Measurements from ENCODE around the gene FAM83C. TPM values are rescaled to one million over a fixed set of nuclear protein-coding genes. Genes with fewer than 3 reads are reported as not detected.
A peak's percentile ranks its signal among the peaks of the same experiment; 100 is the strongest.

The FAM83C gene
- polyA plus RNA-seq, 6 donors from 2014 or later: not detected

- DNase-seq: no peak
- Mint-ChIP-seq H3K4me3 (no peak overlapping the region), H3K36me3 (peaks cover 4 to 8% of the 10 kb centered on the region in 2 donors), H3K9me3 (no peaks in the 10 kb centered on the region), H3K27me3 (no peaks in the 10 kb centered on the region), H3K27ac (peak overlapping the region in 4 of 6 donors; percentile 69 to 98 (median 84)), H3K4me1 (peaks cover 0 to 7% (median 0%) of the 10 kb centered on the region in 3 donors)
- ATAC-seq (ENCODE audit: low read depth in 2 of 2): no peak
Observed at GRCh38 chr20:35314816-35315631, 22.8 kb upstream of the FAM83C start.

GRCh38 chr20:35312318-35312717 lies 20.1 kb upstream of the FAM83C start:
- no peak overlapping the region for H3K27ac Mint-ChIP-seq
- no peak overlapping the region for H3K4me3 Mint-ChIP-seq
- H3K4me1 Mint-ChIP-seq: peaks cover 0 to 4% (median 0%) of the 10 kb centered on the region in 3 donors
- no peak for ATAC-seq (ENCODE audit: low read depth in 2 of 2)
- H3K27me3 Mint-ChIP-seq: no peaks in the 10 kb centered on the region
- H3K9me3 Mint-ChIP-seq: no peaks in the 10 kb centered on the region
- DNase-seq: no peak
- H3K36me3 Mint-ChIP-seq: peaks cover 4 to 8% of the 10 kb centered on the region in 2 donors

GRCh38 chr20:35311822-35312221 lies 19.6 kb upstream of the FAM83C start:
- H3K4me3 Mint-ChIP-seq: no peak overlapping the region
- H3K4me1 Mint-ChIP-seq: peaks cover 0 to 4% (median 0%) of the 10 kb centered on the region in 3 donors
- ATAC-seq (ENCODE audit: low read depth in 2 of 2): no peak
- no peak for DNase-seq
- no peaks in the 10 kb centered on the region for H3K27me3 Mint-ChIP-seq
- no peak overlapping the region for H3K27ac Mint-ChIP-seq
- H3K36me3 Mint-ChIP-seq: peaks cover 4 to 8% of the 10 kb centered on the region in 2 donors
- H3K9me3 Mint-ChIP-seq: no peaks in the 10 kb centered on the region

- no peak overlapping the region for H3K4me3 Mint-ChIP-seq
- ATAC-seq (ENCODE audit: low read depth in 2 of 2) (no peak), DNase-seq (no peak)
- H3K27me3 Mint-ChIP-seq: no peaks in the 10 kb centered on the region
- no peaks in the 10 kb centered on the region for H3K9me3 Mint-ChIP-seq
- no peak overlapping the region for H3K27ac Mint-ChIP-seq
- peaks cover 4 to 8% of the 10 kb centered on the region in 2 donors for H3K36me3 Mint-ChIP-seq
- H3K4me1 Mint-ChIP-seq: peaks cover 0 to 4% (median 0%) of the 10 kb centered on the region in 3 donors
Observed at GRCh38 chr20:35311409-35311808, 19.2 kb upstream of the FAM83C start.

GRCh38 chr20:35307666-35308653 lies 15.7 kb upstream of the FAM83C start:
- no peak overlapping the region for H3K27ac Mint-ChIP-seq
- no peak for ATAC-seq (ENCODE audit: low read depth in 2 of 2)

GRCh38 chr20:35306931-35307517 lies 14.8 kb upstream of the FAM83C start:
- Mint-ChIP-seq H3K36me3 (no peaks in the 10 kb centered on the region), H3K27me3 (no peaks in the 10 kb centered on the region), H3K27ac (peak overlapping the region in 4 of 6 donors; percentile 21 to 45 (median 34)), H3K4me3 (no peak overlapping the region), H3K9me3 (no peaks in the 10 kb centered on the region), H3K4me1 (peaks cover 7 to 16% (median 8%) of the 10 kb centered on the region in 3 donors)
- ATAC-seq (ENCODE audit: low read depth in 2 of 2) (no peak), DNase-seq (no peak)

More at GRCh38 chr20:35307666-35308653, 15.7 kb upstream of the FAM83C start:
- Mint-ChIP-seq H3K27me3 (no peaks in the 10 kb centered on the region), H3K9me3 (no peaks in the 10 kb centered on the region), H3K4me3 (no peak overlapping the region), H3K4me1 (peaks cover 7 to 16% (median 8%) of the 10 kb centered on the region in 3 donors), H3K36me3 (peaks cover 0 to 7% of the 10 kb centered on the region in 2 donors)
- DNase-seq: no peak

GRCh38 chr20:35305682-35306556 lies 13.7 kb upstream of the FAM83C start:
- Mint-ChIP-seq H3K27me3 (no peaks in the 10 kb centered on the region), H3K27ac (peak overlapping the region in 2 of 6 donors; percentile 50 to 61), H3K9me3 (no peaks in the 10 kb centered on the region), H3K4me1 (peaks cover 7 to 16% (median 8%) of the 10 kb centered on the region in 3 donors), H3K4me3 (no peak overlapping the region), H3K36me3 (no peaks in the 10 kb centered on the region)
- DNase-seq: no peak
- no peak for ATAC-seq (ENCODE audit: low read depth in 2 of 2)

- H3K4me3 Mint-ChIP-seq: peak overlapping the region in 1 of 8 donors; percentile 74
- H3K27me3 Mint-ChIP-seq: no peaks in the 10 kb centered on the region
- H3K36me3 Mint-ChIP-seq: no peaks in the 10 kb centered on the region
- H3K9me3 Mint-ChIP-seq: no peaks in the 10 kb centered on the region
- DNase-seq (no peak), ATAC-seq (ENCODE audit: low read depth in 2 of 2) (no peak)
- H3K27ac Mint-ChIP-seq: peak overlapping the region in 3 of 6 donors; percentile 18 to 84 (median 72)
- H3K4me1 Mint-ChIP-seq: peaks cover 7 to 16% (median 9%) of the 10 kb centered on the region in 3 donors
Observed at GRCh38 chr20:35304956-35305355, 12.7 kb upstream of the FAM83C start.

- DNase-seq: peak; percentile 74
- Mint-ChIP-seq H3K4me1 (peaks cover 7 to 17% (median 13%) of the 10 kb centered on the region in 3 donors), H3K36me3 (no peaks in the 10 kb centered on the region), H3K4me3 (no peak overlapping the region), H3K27me3 (no peaks in the 10 kb centered on the region), H3K9me3 (no peaks in the 10 kb centered on the region), H3K27ac (peak overlapping the region in 4 of 6 donors; percentile 24 to 66 (median 36))
- ATAC-seq (ENCODE audit: low read depth in 2 of 2): peak; percentile 95 to 96
Observed at GRCh38 chr20:35303735-35304491, 11.7 kb upstream of the FAM83C start.

GRCh38 chr20:35303382-35303734 lies 11.1 kb upstream of the FAM83C start:
- H3K4me1 Mint-ChIP-seq: peaks cover 7 to 21% (median 17%) of the 10 kb centered on the region in 3 donors
- H3K36me3 Mint-ChIP-seq: no peaks in the 10 kb centered on the region
- DNase-seq: no peak
- ATAC-seq (ENCODE audit: low read depth in 2 of 2): no peak
- no peak overlapping the region for H3K4me3 Mint-ChIP-seq
- peak overlapping the region in 2 of 6 donors; percentile 26 to 44 for H3K27ac Mint-ChIP-seq
- H3K27me3 Mint-ChIP-seq: no peaks in the 10 kb centered on the region
- H3K9me3 Mint-ChIP-seq: no peaks in the 10 kb centered on the region

GRCh38 chr20:35302421-35303335 lies 10.5 kb upstream of the FAM83C start:
- H3K36me3 Mint-ChIP-seq: no peaks in the 10 kb centered on the region
- ATAC-seq (ENCODE audit: low read depth in 2 of 2): no peak
- H3K4me3 Mint-ChIP-seq: no peak overlapping the region
- H3K9me3 Mint-ChIP-seq: no peaks in the 10 kb centered on the region
- H3K4me1 Mint-ChIP-seq: peaks cover 7 to 21% (median 17%) of the 10 kb centered on the region in 3 donors
- no peaks in the 10 kb centered on the region for H3K27me3 Mint-ChIP-seq
- no peak for DNase-seq
- peak overlapping the region in 2 of 6 donors; percentile 19 to 63 for H3K27ac Mint-ChIP-seq

All from naive B cell (primary cell).